HG02970 (cell line): ENCODE data around the gene ECT2L.

ENCODE experiments used
- ATAC-seq: cut with Tn5 transposase; IDR thresholded peaks from one replicate; pipeline ENCODE4 v1.9.1; 2021; ENCODE audit warnings: mild to moderate bottlenecking, moderate library complexity, moderate number of reproducible peaks; ENCODE audit not compliant: unreplicated experiment, low FRiP score

Gene ECT2L

GRCh38 chr6:138849791-138850190 is 53.9 kb downstream of the ECT2L start:
- no peak for ATAC-seq

DNA sequence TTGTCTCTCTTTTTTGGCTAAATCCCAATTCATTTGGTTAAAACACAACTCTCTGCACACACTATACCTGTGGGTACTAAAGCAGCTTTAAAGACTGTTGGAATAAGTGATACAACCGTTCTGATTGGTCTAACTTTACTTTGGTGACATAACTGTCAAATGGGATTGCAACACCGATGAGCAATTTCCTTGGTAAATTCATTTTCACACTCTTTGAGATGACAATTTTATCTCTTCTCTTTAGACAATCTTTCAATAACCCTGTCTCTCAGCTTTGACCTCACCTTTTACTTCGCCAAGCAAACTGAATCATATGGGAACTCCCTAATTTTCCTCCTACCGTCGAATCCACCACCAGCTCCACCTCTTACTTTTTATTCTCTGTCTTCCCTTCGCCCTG is 60.8 kb downstream of the ECT2L start:
- no peak for ATAC-seq

GRCh38 chr6:138857775-138858174 is 61.9 kb downstream of the ECT2L start:
- no peak for ATAC-seq

- no peak for ATAC-seq
Observed at GRCh38 chr6:138862456-138862855, 66.6 kb downstream of the ECT2L start.

DNA sequence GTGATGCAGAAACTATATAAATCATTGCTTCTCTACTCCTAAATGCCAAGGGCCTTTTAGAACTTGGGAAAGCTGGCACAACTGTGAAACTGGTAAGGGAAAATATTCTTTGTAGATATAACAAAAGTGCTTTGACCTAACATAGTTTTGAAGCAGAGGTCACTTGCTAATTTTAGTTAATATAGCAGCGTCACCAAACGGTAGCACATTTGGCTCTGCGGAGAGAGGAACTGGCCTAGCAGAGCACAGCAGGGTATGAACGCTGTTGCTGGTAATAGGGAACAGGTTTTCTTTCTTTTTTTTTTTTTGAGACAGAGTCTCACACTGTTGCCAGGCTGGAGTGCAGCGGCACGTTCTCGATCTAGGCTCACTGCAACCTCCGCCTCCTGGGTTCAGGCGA is 67.4 kb downstream of the ECT2L start:
- no peak for ATAC-seq

DNA sequence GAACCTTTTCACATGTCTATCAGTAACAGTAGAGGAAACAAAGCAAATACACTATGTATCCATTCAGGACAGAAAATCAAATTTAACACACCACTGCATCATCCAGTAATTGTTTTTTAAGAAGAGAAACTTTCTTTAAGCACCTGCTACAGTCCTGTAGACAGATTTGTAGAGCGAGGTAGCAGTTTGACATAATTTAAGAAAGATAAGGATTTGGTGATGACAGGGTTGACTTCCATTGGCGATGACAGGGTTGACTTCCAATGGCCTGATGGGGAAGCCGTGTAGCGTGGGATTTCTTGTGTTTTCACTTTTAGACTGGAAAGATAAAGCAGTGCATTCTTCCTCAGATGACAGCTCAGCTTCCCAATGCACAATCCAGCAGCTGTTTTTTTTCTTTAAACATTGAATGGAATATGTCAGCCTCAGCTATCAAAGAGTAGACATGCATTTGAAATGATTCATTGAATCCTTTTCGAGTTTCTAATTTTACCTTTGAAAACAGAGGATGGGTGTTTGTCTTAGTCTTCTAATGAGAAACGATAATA is 68.5 kb downstream of the ECT2L start:
- no peak for ATAC-seq

DNA sequence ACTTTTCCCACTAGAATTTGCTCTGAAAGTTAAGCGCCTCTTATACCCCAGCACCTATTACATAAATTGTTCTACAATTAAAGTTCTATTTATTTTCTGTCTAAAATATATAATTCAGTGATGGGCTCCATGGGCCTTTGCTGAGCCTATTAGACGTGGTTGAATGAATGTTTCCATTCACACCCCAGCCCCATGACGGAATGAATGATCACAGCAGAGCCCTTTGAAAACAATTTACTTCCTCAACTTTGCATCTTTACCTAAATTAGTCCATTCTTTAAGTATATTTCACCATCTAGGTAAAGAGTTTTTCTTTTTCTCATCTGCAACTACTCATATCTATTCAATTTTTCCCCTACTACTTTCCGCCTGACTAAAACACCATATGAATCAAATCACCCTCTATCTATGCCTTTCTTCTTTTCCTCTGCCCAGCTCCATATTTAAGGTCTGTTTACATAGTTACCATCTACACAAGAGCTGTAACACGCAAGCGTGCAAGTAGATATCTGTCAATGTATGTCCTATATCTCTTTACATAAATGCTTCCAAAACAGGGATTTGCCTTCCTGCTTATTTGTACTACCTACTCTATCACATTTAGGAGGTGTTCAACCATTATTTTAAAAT is 69.7 kb downstream of the ECT2L start:
- no peak for ATAC-seq

DNA sequence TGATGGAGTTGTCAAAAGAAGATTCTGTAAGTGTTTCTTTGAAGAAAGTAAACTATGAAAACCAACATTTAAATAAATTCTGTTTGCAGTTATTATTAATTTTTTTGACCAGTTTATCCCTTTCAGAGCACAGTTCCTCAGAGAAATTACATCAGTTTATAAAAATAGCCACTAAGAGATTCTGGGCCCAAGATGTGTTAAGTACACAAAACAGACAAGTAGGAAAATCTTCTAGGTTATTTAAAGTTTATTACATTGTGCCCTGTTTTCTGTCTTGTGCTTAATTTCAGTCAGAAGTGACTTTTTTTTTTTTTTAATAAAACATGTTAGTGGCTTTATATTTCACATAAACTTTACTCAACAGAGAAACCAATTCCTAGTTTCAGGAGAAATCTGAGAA is 72.3 kb downstream of the ECT2L start:
- no peak for ATAC-seq

GRCh38 chr6:138869398-138869797 is 73.5 kb downstream of the ECT2L start:
- no peak for ATAC-seq

DNA sequence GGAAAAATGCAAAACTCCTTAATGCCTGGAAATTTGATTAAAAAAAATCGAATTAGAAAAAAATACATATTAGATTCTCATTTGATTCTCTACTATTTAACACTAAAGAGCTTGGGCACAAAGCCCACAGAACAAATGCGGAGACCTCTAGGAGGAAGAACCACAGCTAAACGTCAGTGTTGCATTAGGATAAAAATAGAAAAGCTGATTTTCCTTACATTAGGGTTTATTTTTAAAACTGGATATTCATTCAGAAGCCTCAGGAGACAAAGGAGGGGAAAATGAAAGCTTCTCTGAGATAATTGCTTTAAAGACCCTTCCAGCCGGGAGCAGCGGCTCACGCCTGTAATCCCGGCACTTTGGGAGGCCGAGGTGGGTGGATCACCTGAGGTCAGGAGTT is 77.3 kb downstream of the ECT2L start:
- ATAC-seq, result no peak

- ATAC-seq, result peak; percentile 59
Observed at GRCh38 chr6:138882369-138883017, 86.6 kb downstream of the ECT2L start.

DNA sequence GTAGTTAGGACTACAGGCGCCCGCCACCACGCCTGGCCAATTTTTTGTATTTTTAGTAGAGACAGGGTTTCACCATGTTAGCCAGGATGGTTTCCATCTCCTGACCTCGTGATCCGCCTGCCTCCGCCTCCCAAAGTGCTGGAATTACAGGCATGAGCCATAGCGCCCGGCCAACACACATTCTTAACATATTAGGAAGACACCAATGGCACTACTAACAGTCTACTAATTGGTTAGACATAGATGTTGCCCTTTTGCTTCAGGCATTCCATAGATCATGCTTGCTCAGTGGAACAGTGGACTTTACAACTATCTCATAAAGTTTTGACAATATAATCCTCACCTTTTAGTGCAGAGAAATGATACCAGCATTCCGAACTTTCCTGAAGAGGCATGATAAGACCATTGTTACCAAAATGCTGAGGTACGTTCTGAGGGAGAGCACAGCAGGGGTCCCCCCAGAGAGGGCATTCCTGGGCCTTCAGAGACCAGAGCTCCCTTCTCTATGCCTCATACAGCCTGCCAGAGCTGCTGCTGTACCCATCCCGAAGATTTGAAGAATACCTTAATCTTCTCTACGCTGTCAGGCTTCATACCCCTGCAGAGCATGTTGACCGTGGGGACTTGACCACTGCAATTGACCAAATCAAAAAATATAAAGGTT is 89.4 kb downstream of the ECT2L start:
- no peak for ATAC-seq

DNA sequence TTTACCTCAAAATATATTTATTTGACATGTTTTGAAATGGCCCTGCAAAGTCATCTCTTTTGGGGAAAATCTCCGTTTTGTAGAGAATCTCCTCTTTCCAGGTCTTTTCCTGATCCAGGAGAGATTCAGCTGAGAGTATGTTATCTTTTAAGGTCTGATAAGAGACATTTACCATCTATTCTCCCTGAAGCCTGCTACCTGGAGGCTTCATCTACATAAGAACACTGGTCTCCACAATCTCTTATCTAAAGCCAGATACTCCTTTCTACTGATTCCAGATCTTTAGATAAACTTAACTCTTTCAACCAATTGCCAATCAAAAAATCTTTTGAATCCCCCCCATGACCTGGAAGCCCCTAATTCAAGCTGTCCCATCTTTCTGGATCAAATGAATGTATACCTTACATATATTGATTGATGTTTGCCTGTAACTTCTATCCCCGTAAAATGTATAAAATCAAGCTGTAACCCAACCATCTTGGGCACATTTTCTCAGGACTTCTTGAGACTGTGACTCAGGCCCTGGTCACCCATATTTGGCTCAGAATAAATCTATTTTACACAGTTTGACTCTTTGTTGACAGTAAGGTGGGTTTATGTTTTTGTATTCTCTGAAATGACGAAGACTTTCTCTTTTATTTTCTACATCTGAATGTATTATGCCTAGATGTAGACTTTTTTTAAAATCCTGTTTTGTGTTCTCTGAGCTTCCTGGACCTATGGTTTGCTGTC is 95.5 kb downstream of the ECT2L start:
- no peak for ATAC-seq

GRCh38 chr6:138896104-138896756 is 100.3 kb downstream of the ECT2L start:
- ATAC-seq, result no peak

GRCh38 chr6:138897031-138897430 is 101.1 kb downstream of the ECT2L start:
- ATAC-seq, result no peak

DNA sequence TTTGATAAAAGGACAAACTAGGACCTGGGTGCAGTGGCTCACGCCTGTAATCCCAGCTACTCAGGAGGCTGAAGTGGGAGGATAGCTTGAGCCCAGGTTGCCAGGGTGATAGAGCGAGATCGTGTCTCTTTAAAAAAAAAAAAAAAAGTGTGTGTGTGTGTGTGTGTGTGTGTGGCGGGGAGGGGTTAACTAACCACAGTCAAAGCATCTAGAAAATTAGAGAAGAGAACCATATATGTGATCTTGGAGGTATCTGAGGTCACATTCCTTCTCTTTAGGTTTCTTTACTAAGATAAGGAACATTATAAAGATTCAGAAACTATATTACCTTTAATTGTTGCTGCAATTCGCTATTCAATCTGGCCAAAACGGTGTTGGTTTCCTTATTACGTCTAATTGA is 111.3 kb downstream of the ECT2L start:
- ATAC-seq, result no peak

- ATAC-seq, result no peak
Observed at GRCh38 chr6:138909511-138909910, 113.6 kb downstream of the ECT2L start.

DNA sequence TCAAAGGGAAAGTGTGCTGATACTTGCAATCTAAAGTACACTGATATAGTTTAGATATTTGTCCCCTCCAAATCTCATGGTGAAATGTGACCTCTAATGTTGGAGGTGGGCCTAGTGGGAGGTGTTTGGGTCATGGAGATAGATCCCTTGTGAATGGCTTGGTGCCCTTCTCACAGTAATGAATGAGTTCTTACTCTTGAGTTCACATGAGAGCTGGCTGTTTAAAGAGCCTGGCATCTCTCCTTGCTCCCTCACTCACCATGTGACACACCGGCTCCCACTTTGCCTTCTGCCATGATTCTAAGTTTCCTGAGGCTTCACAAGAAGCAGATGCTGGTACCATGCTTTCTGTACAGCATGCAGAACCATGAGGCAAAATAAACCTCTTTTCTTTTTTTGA is 114.1 kb downstream of the ECT2L start:
- ATAC-seq, result no peak

DNA sequence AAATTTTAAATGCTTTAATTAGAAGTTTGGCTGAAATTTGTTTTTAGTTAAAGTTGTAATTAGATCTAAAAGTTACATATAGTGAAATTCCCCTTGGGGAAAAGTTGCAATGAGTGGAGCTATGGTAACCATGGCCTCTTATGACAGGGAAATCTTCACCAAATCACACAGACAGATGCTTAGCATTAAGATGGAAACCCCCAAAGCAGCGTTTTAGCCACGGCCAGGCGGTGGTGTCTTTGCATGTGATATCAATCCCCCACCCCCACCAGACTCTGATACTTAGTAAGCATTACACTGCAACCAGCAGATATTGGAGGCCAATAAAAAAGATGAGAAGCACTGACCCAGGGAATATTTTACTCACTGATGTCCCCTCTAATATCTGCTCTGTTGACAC is 116.4 kb downstream of the ECT2L start:
- no peak for ATAC-seq

DNA sequence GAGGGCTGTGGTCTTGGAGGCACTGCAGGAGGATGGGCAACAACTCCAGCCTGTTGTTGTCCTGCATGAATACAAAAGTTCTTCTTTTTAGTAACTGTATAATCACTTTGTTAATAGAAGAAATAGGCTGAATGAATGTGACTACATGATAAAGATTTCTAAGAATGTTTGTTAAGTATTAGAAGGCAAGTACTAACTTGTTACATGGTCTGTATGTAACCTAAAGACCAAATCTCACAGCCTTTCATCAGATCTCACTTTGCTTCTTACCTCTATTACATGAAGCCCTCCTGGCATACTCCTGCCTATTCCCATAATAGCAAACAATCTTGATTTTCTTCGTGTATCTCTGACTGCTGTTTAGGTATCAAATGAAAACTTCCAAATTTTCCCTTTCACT is 118.8 kb downstream of the ECT2L start:
- no peak for ATAC-seq

GRCh38 chr6:138920906-138921305 is 125.0 kb downstream of the ECT2L start:
- no peak for ATAC-seq
